HG02610 (cell line): ENCODE data around the gene RERE.
A peak's percentile ranks its signal among the peaks of the same experiment; 100 is the strongest.
"Not testable (repeated sequence)": the region's sequence is repeated elsewhere in the genome, so short reads cannot be mapped to it uniquely, and the experiment has no call there.

Experiments
- ATAC-seq: cut with Tn5 transposase; IDR thresholded peaks from one replicate; pipeline ENCODE4 v1.9.1; 2021; ENCODE audit warnings: mild to moderate bottlenecking, moderate library complexity; ENCODE audit not compliant: unreplicated experiment

The RERE gene

GRCh38 chr1:8463144-8463927 is 354.1 kb downstream of the RERE start:
- ATAC-seq: no peak

- ATAC-seq: no peak
Observed at GRCh38 chr1:8462371-8462892, 355.0 kb downstream of the RERE start.

DNA sequence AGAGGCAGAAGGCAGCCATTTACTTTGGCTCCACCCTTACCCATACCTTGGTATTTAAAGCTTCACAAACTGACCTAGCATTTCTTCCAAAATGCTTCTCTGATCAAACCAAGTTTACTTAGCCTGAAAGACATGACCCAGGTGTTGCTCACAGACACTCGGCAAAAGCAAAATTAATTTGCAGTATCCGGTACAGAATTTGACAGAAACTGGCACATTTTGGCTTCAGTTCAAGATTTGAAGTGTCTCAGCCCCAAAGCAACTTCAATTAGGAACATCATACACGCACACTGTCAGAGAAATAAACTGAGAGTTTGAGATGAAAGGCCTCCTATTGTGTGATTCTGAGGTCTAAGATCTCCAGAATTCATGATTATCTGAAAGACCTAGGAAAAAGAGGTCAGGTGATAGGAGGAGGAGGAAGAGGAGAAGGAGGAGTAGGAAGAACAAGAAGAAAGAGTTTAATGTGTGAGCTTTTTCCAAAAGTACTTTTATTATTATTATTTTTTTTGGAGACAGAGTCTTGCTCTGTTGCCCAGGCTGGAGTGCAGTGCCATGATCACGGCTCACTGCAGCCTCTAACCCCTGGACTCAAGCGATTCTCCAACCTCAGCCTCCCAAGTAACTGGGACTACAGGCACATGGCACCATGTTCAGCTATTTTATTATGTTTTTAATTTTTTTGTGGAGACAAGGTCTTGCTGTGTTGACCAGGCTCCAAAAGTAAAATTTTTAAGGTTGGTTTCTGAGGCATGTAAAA is 355.9 kb downstream of the RERE start:
- ATAC-seq: no peak

DNA sequence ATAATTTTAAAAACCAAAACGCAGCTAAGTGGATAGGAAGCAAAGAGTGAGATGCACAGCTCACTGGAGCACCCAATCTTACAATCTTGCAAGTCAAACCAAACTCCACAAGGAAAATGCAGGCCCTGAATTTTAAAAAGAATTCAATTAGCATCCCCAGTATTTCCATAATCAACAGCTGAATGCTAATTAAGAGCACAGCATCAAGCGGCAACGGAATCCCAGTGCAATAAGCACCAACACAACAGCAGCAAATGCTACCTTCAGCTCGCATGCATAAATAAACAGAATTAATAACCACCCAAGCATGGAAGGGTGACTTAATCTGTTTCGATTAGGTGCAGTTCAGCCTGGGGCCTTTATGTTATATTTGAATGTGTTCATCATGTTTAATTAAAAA is 356.7 kb downstream of the RERE start:
- no peak for ATAC-seq

DNA sequence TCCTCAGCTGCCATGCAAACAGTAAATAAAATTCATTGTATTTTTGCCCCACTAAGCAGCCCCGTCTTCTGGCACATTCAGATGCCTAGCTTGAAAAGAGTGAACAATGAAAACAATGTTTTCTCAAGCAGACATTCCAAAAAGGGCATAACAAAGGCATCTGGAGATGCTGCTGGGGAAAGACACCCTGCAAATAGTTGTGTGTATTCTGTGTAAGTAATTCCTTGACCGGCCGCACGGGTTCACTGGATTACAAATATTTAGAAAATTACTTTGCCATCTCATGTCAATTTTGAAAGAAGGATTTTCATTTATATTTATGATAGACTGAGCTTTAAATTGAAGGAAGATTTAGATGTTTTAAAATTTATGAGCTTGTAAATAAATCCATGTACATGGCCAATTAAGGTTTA is 357.3 kb downstream of the RERE start:
- ATAC-seq: no peak

- no peak for ATAC-seq
Observed at GRCh38 chr1:8458607-8459006, 358.8 kb downstream of the RERE start.

- ATAC-seq: no peak
Observed at GRCh38 chr1:8457760-8458381, 359.6 kb downstream of the RERE start.

DNA sequence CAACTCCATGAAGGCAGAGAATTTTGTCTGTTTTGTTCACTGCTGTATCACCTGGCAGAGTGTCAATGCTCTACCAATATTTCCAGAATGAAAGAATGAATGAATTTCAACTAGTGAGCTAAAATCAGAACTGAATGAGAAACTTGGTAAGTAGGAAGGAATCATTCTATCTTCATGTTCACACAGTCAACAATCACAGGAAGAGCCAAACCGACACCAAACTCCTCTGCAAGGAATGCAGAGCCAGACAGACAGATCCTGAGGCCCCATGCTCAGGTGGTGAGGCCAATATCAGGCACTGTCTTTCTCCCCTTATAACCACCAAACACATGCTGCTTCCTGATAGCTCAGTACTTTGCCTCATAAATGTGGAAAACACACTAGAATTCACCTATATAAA is 360.4 kb downstream of the RERE start:
- ATAC-seq: no peak

DNA sequence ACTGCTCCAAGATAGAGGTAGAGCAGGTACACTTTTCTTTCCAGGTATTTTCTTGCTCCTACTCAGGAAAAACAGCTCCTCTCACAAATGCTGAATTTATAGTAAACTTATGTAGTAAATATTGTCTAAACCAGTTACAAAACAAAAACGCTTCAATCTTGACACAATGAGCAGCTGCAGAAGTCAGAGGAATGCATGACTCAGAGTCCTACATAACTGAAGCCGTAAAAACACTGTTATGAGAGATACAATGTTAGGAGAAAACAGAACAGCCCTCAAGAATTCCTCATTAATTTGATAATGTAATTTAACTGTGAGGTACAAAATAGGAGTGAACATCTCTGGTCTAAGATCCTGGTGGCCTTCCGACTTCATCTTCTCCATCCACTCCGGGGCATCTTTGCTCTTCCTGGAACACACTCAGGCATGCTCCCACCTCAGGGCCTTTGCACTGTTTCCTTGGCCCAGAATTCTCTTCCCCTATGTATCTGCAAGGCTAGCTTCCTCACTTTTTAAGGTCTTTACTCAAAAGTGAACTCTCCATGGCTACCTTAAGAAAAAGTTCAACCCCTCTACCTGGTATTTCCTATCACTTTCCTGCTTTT is 361.0 kb downstream of the RERE start:
- ATAC-seq: no peak

GRCh38 chr1:8455700-8456307 is 361.6 kb downstream of the RERE start:
- no peak for ATAC-seq

DNA sequence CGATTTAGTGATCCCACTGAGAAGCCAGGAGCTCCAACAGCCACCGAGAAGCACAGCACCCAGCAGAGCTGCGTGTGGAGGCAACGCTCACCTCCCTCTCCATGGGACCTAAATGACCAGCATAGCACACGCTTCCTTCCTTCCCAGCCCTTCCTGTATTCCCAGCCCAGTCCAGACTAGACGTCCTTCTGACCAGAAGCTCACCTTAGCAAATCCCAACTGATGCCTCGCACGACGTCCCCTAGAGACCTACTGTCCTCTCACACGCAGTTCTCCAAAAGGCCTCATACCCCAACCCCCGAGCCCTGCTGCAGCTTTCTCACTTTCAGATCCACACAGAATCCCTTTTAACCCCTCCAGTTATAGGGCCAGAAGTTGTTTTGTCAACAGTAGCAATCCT is 367.1 kb downstream of the RERE start:
- no peak for ATAC-seq

- no peak for ATAC-seq
Observed at GRCh38 chr1:8448911-8449661, 368.4 kb downstream of the RERE start.

- ATAC-seq: not testable (repeated sequence)
Observed at GRCh38 chr1:8448505-8448904, 368.9 kb downstream of the RERE start.

- no peak for ATAC-seq
Observed at GRCh38 chr1:8447616-8448150, 369.8 kb downstream of the RERE start.

- ATAC-seq: not testable (repeated sequence)
Observed at GRCh38 chr1:8446119-8446518, 371.3 kb downstream of the RERE start.

GRCh38 chr1:8443558-8444194 is 373.8 kb downstream of the RERE start:
- no peak for ATAC-seq

DNA sequence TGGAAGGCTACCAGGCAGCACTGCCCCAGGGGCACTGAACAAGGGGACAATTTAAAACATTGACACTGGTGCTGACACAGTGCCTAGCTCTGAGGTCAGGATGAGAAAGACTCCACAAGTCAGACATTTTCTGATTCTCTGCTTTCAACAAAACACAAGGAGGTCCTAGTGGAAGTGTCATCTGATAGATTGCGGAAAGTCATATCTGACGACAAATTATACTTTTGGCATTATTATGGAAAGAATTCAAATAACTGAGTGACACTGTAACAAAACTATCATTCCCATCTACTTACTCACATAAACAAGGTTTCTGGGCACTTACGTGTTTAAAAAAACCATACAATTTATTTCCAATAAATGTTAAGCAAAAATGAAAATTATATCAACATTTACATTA is 376.0 kb downstream of the RERE start:
- no peak for ATAC-seq

DNA sequence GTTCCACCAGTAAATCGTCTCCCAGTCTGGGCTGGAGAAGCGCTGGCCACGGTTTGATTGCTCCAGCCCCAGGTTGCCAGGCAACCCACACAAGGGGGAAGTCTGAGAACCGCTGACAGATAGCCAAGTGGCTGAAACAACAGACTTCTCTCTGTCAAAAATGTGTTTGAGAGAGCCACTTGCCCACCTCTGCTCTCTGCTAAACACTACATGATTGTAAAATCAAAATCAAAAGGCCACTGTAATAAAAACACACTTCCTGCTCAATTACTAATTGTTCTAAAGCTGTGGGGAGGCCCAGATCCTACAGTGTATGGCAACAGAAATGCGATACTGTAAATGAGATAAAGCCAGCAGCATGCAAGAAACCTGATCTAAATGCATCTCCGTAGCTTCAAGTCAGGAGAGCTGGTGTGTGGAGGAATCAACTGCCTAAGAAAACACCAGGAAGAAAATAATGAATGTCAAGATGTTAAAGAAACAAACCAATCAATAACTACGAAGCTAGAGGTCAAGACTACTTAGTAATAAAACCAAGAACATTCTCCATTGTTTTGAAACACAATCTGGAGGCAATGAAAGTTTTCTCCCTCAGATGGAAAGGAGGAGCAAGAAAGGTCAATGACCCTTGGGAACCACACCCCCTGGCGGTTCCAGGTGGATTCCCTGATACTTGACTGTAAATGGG is 378.3 kb downstream of the RERE start:
- peak; percentile 70 for ATAC-seq

GRCh38 chr1:8438489-8438888 is 379.0 kb downstream of the RERE start:
- ATAC-seq: no peak
